H9 (cell line): Measurements from ENCODE around the gene PRPF40B. TPM values are rescaled to one million over a fixed set of nuclear protein-coding genes. Genes with fewer than 3 reads are reported as not detected.
A peak's percentile ranks its signal among the peaks of the same experiment; 100 is the strongest.

Source experiments
- DNase-seq: peaks from one replicate; pipeline ENCODE4 v3.0.0-alpha.2; 2017
- H2AFZ ChIP-seq: one replicate; pipeline ENCODE4 v1.6.1; 2013; ENCODE audit warnings: mild to moderate bottlenecking, low read length, control low read depth, moderate library complexity
- H2AK5ac ChIP-seq: 2 replicates; pipeline ENCODE4 v1.6.1; 2013; ENCODE audit warnings: low read length, control low read depth, mixed read lengths; ENCODE audit not compliant: insufficient read length
- H2BK120ac ChIP-seq: one replicate; pipeline ENCODE4 v1.6.1; 2013; ENCODE audit warnings: low read depth, mild to moderate bottlenecking, low read length, control low read depth, inconsistent platforms; ENCODE audit not compliant: poor library complexity, severe bottlenecking
- H2BK12ac ChIP-seq: 2 replicates; pipeline ENCODE4 v1.6.1; 2013; ENCODE audit warnings: low read length, control low read depth, mixed read lengths, low read depth; ENCODE audit not compliant: insufficient read length
- H2BK15ac ChIP-seq: 2 replicates; pipeline ENCODE4 v1.6.1; 2013; ENCODE audit warnings: low read depth, low read length, control low read depth
- H2BK20ac ChIP-seq: one replicate; pipeline ENCODE4 v1.6.1; 2013; ENCODE audit warnings: low read depth, mild to moderate bottlenecking, low read length, control low read depth, inconsistent platforms; ENCODE audit not compliant: poor library complexity, severe bottlenecking
- H2BK5ac ChIP-seq: 2 replicates; pipeline ENCODE4 v1.6.1; 2013; ENCODE audit warnings: low read length, control low read depth, mixed read lengths; ENCODE audit not compliant: insufficient read length
- H3K14ac ChIP-seq: 2 replicates; pipeline ENCODE4 v1.6.1; 2013; ENCODE audit warnings: low read length, control low read depth; ENCODE audit not compliant: insufficient read depth
- H3K18ac ChIP-seq: 2 replicates; pipeline ENCODE4 v1.6.1; 2013; ENCODE audit warnings: low read depth, mild to moderate bottlenecking, mixed read lengths, low read length, control low read depth; ENCODE audit not compliant: insufficient read length
- H3K23ac ChIP-seq: 2 replicates; pipeline ENCODE4 v1.6.1; 2013; ENCODE audit warnings: low read length, control low read depth, mixed read lengths, low read depth; ENCODE audit not compliant: insufficient read length
- H3K23me2 ChIP-seq: 2 replicates; pipeline ENCODE4 v1.6.1; 2013; ENCODE audit warnings: low read depth, mild to moderate bottlenecking, mixed read lengths, low read length, control low read depth; ENCODE audit not compliant: insufficient read length, poor library complexity, severe bottlenecking
- H3K27ac ChIP-seq: 2 replicates; pipeline ENCODE4 v1.5.1; 2013; ENCODE audit warnings: low read length, control low read depth, mixed read lengths, low read depth; ENCODE audit not compliant: insufficient read length
- H3K27me3 ChIP-seq: 2 replicates; pipeline ENCODE4 v1.6.1; 2013; ENCODE audit warnings: low read length, control low read depth, inconsistent platforms; ENCODE audit not compliant: insufficient read depth
- H3K4ac ChIP-seq: 2 replicates; pipeline ENCODE4 v1.6.1; 2013; ENCODE audit warnings: low read depth, mild to moderate bottlenecking, control low read depth, inconsistent platforms, low read length, moderate library complexity
- H3K4me1 ChIP-seq: 2 replicates; pipeline ENCODE4 v1.6.1; 2013; ENCODE audit warnings: low read length, control low read depth, inconsistent platforms; ENCODE audit not compliant: insufficient read depth
- H3K4me2 ChIP-seq: 2 replicates; pipeline ENCODE4 v1.6.1; 2013; ENCODE audit warnings: low read length, control low read depth, mixed read lengths; ENCODE audit not compliant: insufficient read length, insufficient read depth
- H3K56ac ChIP-seq: 2 replicates; pipeline ENCODE4 v1.6.1; 2013; ENCODE audit warnings: low read depth, mild to moderate bottlenecking, mixed read lengths, low read length, control low read depth; ENCODE audit not compliant: insufficient read length
- H3K79me1 ChIP-seq: 2 replicates; pipeline ENCODE4 v1.6.1; 2013; ENCODE audit warnings: low read depth, mild to moderate bottlenecking, moderate library complexity, low read length, control low read depth, inconsistent platforms; ENCODE audit not compliant: insufficient read depth, poor library complexity, severe bottlenecking
- H3K79me2 ChIP-seq: 2 replicates; pipeline ENCODE4 v1.6.1; 2013; ENCODE audit warnings: low read length, control low read depth, inconsistent platforms; ENCODE audit not compliant: insufficient read depth
- H3K9ac ChIP-seq: 2 replicates; pipeline ENCODE4 v1.6.1; 2013; ENCODE audit warnings: low read length, control low read depth, mixed read lengths; ENCODE audit not compliant: insufficient read length; ENCODE audit errors: extremely low read depth
- H3K9me3 ChIP-seq: one replicate; pipeline ENCODE4 v1.6.1; 2013; ENCODE audit warnings: low read depth, low read length, inconsistent platforms; ENCODE audit not compliant: control insufficient read depth
- H3T11ph ChIP-seq: one replicate; pipeline ENCODE4 v1.6.1; 2013; ENCODE audit warnings: mild to moderate bottlenecking, low read length, control low read depth, inconsistent platforms
- H4K20me1 ChIP-seq: one replicate; pipeline ENCODE4 v1.6.1; 2013; ENCODE audit not compliant: control insufficient read depth, insufficient read length, insufficient read depth
- H4K5ac ChIP-seq: 2 replicates; pipeline ENCODE4 v1.6.1; 2013; ENCODE audit warnings: low read depth, mild to moderate bottlenecking, mixed read lengths, low read length, control low read depth; ENCODE audit not compliant: insufficient read length
- H4K8ac ChIP-seq: replicated peaks from 2 replicates; pipeline ENCODE4 v1.6.1; 2013; ENCODE audit warnings: low read length, control low read depth, mixed read lengths, low read depth; ENCODE audit not compliant: insufficient read length
- H4K91ac ChIP-seq: 2 replicates; pipeline ENCODE4 v1.6.1; 2013; ENCODE audit warnings: low read depth, mild to moderate bottlenecking, moderate library complexity, mixed read lengths, low read length, control low read depth; ENCODE audit not compliant: insufficient read length
- H3K27ac Mint-ChIP-seq, 3 experiments: 2 replicates in 2 of 3; 3 replicates in 1 of 3; pipeline ENCODE4 v1.8.0; 2020 to 2021; ENCODE audit warnings: mixed read lengths in 3 of 3, mild to moderate bottlenecking in 1 of 3, moderate library complexity in 1 of 3
- H3K27me3 Mint-ChIP-seq: 2 replicates; pipeline ENCODE4 v1.8.0; 2021; ENCODE audit warnings: low read depth, mild to moderate bottlenecking, moderate library complexity, mixed read lengths
- H3K36me3 Mint-ChIP-seq, 3 experiments: 2 replicates in 2 of 3; 3 replicates in 1 of 3; pipeline ENCODE4 v1.8.0; 2020 to 2021; ENCODE audit warnings: low read depth in 3 of 3, mixed read lengths in 3 of 3; ENCODE audit not compliant: insufficient read depth in 1 of 3
- H3K4me1 Mint-ChIP-seq, 2 experiments: 2 replicates each; pipeline ENCODE4 v1.8.0; 2020; ENCODE audit warnings: mixed read lengths in 2 of 2
- H3K4me3 Mint-ChIP-seq, 2 experiments: 2 replicates in 1 of 2; 3 replicates in 1 of 2; pipeline ENCODE4 v1.8.0; 2020 to 2021; ENCODE audit warnings: mild to moderate bottlenecking in 2 of 2, mixed read lengths in 2 of 2, moderate library complexity in 1 of 2
- H3K9me3 Mint-ChIP-seq, 2 experiments: 2 replicates in 1 of 2; 3 replicates in 1 of 2; pipeline ENCODE4 v1.8.0; 2020; ENCODE audit warnings: mild to moderate bottlenecking in 2 of 2, mixed read lengths in 2 of 2, moderate library complexity in 1 of 2
- WGBS: extraction: QIAGEN DNeasy Blood & Tissue Kit; methylation state at CpG from one replicate; pipeline ENCODE4 v1.1.7; 2013; ENCODE audit warnings: missing lambda C conversion rate, low lambda C conversion rate, mixed read lengths; ENCODE audit not compliant: insufficient read length; ENCODE audit errors: extremely low coverage; 5-methylcytosine and 5-hydroxymethylcytosine counted together
- total RNA-seq: library from RNA; stranded (reverse); gene quantifications from 2 replicates; pipeline ENCODE4 v1.2.1, GENCODE V29; 2021
- TF ChIP-seq, protein P1 (sequence below): fragments of 200-600 bp; sonication (generic); conservative IDR thresholded peaks from 3 replicates; pipeline ENCODE4 v1.8.0; 2021; ENCODE audit warnings: antibody characterized with exemption, mild to moderate bottlenecking

PRPF40B gene
- total RNA-seq, 1 experiment from 2014 or later: 19.0 TPM

DNA sequence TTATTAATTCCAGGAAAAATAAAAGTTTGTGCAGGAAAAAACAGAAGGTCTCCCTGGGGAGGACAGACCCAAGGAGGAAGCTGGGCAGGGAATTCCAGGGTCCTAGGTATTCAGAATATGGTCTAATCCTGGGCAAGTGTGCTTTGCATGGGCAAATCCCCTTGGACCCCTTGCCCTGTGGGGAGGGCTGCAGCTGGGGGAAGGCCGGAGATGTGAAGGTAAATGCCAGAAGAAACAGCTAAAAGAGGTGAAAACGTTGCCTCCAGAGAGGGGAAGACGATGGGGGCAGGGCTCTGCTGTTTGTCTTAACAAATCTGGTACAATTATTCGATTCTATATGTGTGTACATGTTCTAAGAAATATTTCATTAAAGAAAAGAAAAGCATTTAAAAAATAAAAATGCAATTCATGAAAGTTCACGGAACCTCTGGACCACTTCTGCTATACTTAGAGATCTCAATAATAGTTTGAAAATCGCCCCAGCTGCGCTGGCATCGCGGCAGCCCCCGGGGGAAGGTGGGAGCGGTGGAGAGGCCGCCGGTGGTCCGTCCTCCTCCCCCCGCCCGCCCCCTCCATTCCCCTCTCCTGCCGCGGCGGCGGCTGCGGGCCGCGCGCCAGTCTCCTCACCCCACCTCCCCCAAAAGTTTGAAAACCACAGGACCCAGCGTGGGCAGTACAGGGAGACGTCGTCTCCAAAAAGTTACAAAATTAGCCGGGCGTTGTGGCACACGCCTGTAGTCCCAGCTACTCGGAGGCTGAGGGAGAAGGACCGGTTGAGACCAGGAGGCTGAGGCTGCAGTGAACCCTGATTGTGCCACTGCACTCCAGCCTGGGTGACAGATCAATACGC is 1.5 kb upstream of the PRPF40B start:
- H3K27ac ChIP-seq: no peak overlapping the region
- H3K4me1 Mint-ChIP-seq: peaks cover 33 to 40% of the 10 kb centered on the region in 2 experiments
- H2AK5ac ChIP-seq: no peak overlapping the region

More for the DNA sequence above, 1.5 kb upstream of the PRPF40B start:
- Histone ChIP-seq H4K8ac (no peak overlapping the region), H3K23me2 (peaks cover 6% of the 10 kb centered on the region), H3K4me1 (peaks cover 2% of the 10 kb centered on the region; the same call in 1 of the 2 replicates), H2BK120ac (no peak overlapping the region), H4K5ac (no peak overlapping the region), H4K91ac (no peak overlapping the region), H2BK20ac (no peak overlapping the region), H2BK12ac (no peak overlapping the region), H3K4ac (no peak overlapping the region), H3K4me2 (peak overlapping the region; percentile 73), H3K9me3 (no peaks in the 10 kb centered on the region), H4K20me1 (no peaks in the 10 kb centered on the region), H2AFZ (no peak overlapping the region), H3K27me3 (no peaks in the 10 kb centered on the region), H3K79me2 (no peaks in the 10 kb centered on the region; the same call in 1 of the 2 replicates), H3K9ac (no peak overlapping the region), H3K56ac (no peak overlapping the region), H3K79me1 (no peaks in the 10 kb centered on the region), H3T11ph (no peak overlapping the region), H3K18ac (no peak overlapping the region), H3K14ac (no peak overlapping the region), H2BK15ac (no peak overlapping the region), H3K23ac (no peak overlapping the region), H2BK5ac (no peak overlapping the region)
- WGBS: no CpG with 5 or more reads among the region's 33 CpGs
- H3K9me3 Mint-ChIP-seq: no peaks in the 10 kb centered on the region
- no peaks in the 10 kb centered on the region for H3K36me3 Mint-ChIP-seq
- H3K27ac Mint-ChIP-seq: peak overlapping the region in 1 of 3 experiments; percentile 59; a peak in 1 of 7 replicates
- no peak for DNase-seq
- peak overlapping the region; percentile 84 to 88 for H3K4me3 Mint-ChIP-seq
- TF ChIP-seq, protein P1, sequence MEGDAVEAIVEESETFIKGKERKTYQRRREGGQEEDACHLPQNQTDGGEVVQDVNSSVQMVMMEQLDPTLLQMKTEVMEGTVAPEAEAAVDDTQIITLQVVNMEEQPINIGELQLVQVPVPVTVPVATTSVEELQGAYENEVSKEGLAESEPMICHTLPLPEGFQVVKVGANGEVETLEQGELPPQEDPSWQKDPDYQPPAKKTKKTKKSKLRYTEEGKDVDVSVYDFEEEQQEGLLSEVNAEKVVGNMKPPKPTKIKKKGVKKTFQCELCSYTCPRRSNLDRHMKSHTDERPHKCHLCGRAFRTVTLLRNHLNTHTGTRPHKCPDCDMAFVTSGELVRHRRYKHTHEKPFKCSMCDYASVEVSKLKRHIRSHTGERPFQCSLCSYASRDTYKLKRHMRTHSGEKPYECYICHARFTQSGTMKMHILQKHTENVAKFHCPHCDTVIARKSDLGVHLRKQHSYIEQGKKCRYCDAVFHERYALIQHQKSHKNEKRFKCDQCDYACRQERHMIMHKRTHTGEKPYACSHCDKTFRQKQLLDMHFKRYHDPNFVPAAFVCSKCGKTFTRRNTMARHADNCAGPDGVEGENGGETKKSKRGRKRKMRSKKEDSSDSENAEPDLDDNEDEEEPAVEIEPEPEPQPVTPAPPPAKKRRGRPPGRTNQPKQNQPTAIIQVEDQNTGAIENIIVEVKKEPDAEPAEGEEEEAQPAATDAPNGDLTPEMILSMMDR: no peak
- H3K27me3 Mint-ChIP-seq: peaks cover 6% of the 10 kb centered on the region
